ENCODE results near the gene BCAS3. TPM values are rescaled to one million over a fixed set of nuclear protein-coding genes. Genes with fewer than 3 reads are reported as not detected.

The BCAS3 gene
- total RNA-seq, 1 experiment from 2014 or later, result 14.4 TPM

- TF ChIP-seq CTCF (conservative IDR thresholded peaks at IDR 0.05; ENCODE audit: low read depth, low read length) (no peak), EZH2 (IDR thresholded peaks at IDR 0.05; ENCODE audit: borderline replicate concordance, low read depth, low read length, poor library complexity, severe bottlenecking) (no peak)
- Histone ChIP-seq H3K4me1 (ENCODE audit: insufficient read depth, low read length, poor library complexity, severe bottlenecking) (no peaks in the 10 kb centered on the region), H3K4me3 (ENCODE audit: low read depth, low read length, poor library complexity, severe bottlenecking) (no peak overlapping the region), H3K27me3 (replicated peaks; ENCODE audit: insufficient read depth, low read depth, low read length, poor library complexity) (no peaks in the 10 kb centered on the region), H3K36me3 (ENCODE audit: insufficient read depth, low read length, poor library complexity, severe bottlenecking) (no peaks in the 10 kb centered on the region), H3K9me3 (ENCODE audit: low read depth, low read length, poor library complexity, severe bottlenecking) (no peaks in the 10 kb centered on the region), H3K27ac (ENCODE audit: low read depth, low read length, poor library complexity, severe bottlenecking) (no peak overlapping the region)
- POLR2A ChIA-PET (ENCODE audit: low non-redundant PET), result no interaction called here
- DNase-seq (ENCODE audit: low spot score), result no peak
- intact Hi-C loops (cut with micrococcal nuclease; ENCODE audit: unreplicated experiment), result no loop called here
- CTCF ChIA-PET, result no interaction called here
- BruUV-seq (replicated peaks), result no TSS peak
These were observed 275.1 kb downstream of the BCAS3 start for GRCh38 chr17:60952747-60953146.

- POLR2A ChIA-PET (ENCODE audit: low non-redundant PET), result no interaction called here
- H3K4me1 ChIP-seq (ENCODE audit: insufficient read depth, low read length, poor library complexity, severe bottlenecking), result no peaks in the 10 kb centered on the region
- H3K9me3 ChIP-seq (ENCODE audit: low read depth, low read length, poor library complexity, severe bottlenecking), result no peaks in the 10 kb centered on the region
- H3K36me3 ChIP-seq (ENCODE audit: insufficient read depth, low read length, poor library complexity, severe bottlenecking), result no peaks in the 10 kb centered on the region
- TF ChIP-seq CTCF (conservative IDR thresholded peaks at IDR 0.05; ENCODE audit: low read depth, low read length) (no peak), EZH2 (IDR thresholded peaks at IDR 0.05; ENCODE audit: borderline replicate concordance, low read depth, low read length, poor library complexity, severe bottlenecking) (no peak)
- no TSS peak for BruUV-seq (replicated peaks)
- H3K4me3 ChIP-seq (ENCODE audit: low read depth, low read length, poor library complexity, severe bottlenecking), result no peak overlapping the region
- DNase-seq (ENCODE audit: low spot score), result no peak
- CTCF ChIA-PET, result no interaction called here
- intact Hi-C loops (cut with micrococcal nuclease; ENCODE audit: unreplicated experiment), result no loop called here
- no peaks in the 10 kb centered on the region for H3K27me3 ChIP-seq (replicated peaks; ENCODE audit: insufficient read depth, low read depth, low read length, poor library complexity)
- H3K27ac ChIP-seq (ENCODE audit: low read depth, low read length, poor library complexity, severe bottlenecking), result no peak overlapping the region
These were observed 281.4 kb downstream of the BCAS3 start for GRCh38 chr17:60959011-60959410.

GRCh38 chr17:60959696-60960095, 282.0 kb downstream of the BCAS3 start:
- CTCF ChIA-PET, result no interaction called here
- H3K9me3 ChIP-seq (ENCODE audit: low read depth, low read length, poor library complexity, severe bottlenecking), result no peaks in the 10 kb centered on the region
- H3K27me3 ChIP-seq (replicated peaks; ENCODE audit: insufficient read depth, low read depth, low read length, poor library complexity), result no peaks in the 10 kb centered on the region
- no peak overlapping the region for H3K27ac ChIP-seq (ENCODE audit: low read depth, low read length, poor library complexity, severe bottlenecking)
- TF ChIP-seq CTCF (conservative IDR thresholded peaks at IDR 0.05; ENCODE audit: low read depth, low read length), result no peak
- no peak for TF ChIP-seq EZH2 (IDR thresholded peaks at IDR 0.05; ENCODE audit: borderline replicate concordance, low read depth, low read length, poor library complexity, severe bottlenecking)
- intact Hi-C loops (cut with micrococcal nuclease; ENCODE audit: unreplicated experiment), result no loop called here
- no TSS peak for BruUV-seq (replicated peaks)
- no peak for DNase-seq (ENCODE audit: low spot score)
- POLR2A ChIA-PET (ENCODE audit: low non-redundant PET), result no interaction called here
- no peaks in the 10 kb centered on the region for H3K36me3 ChIP-seq (ENCODE audit: insufficient read depth, low read length, poor library complexity, severe bottlenecking)
- no peaks in the 10 kb centered on the region for H3K4me1 ChIP-seq (ENCODE audit: insufficient read depth, low read length, poor library complexity, severe bottlenecking)
- no peak overlapping the region for H3K4me3 ChIP-seq (ENCODE audit: low read depth, low read length, poor library complexity, severe bottlenecking)

Data from A673 (cell line).